Activated CD8-positive, alpha-beta memory T cell treated with anti-CD3 and anti-CD28 coated beads, Interleukin-2, amount 50 U/mL, for 1 hour (primary cell): ENCODE data around the gene ARHGAP22.
"Not testable (repeated sequence)": the region's sequence is repeated elsewhere in the genome, so short reads cannot be mapped to it uniquely, and the experiment has no call there.

ENCODE experiments used
- DNase-seq: peaks from one replicate; pipeline ENCODE4 v3.0.0-alpha.2; 2020; ENCODE audit errors: extremely low read depth

ARHGAP22 gene

DNA sequence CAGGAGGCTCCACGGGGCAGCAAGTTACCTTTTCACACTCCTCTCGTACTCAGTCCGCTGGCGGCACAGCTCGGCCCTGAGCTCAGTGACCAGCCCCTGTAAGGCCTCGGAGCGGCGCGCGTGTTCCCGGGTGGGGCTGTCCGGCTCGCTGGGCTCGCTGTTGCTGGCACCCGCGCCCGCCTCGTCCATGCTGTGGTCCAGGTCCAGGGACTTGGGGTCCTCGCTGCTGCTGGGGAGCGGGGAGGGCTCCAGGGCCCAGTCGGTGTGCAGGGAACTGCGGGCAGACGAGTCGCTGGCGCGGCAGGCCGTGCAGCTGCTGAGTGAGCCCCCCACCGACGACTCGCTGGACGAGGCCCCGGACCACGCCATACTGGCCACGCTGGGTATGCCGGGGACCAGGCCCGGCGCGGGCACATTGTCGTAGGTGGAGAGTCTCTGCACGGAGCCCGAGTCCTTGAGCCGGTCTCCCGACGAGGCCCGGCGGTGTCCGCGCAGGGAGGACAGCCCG is 154.6 kb downstream of the ARHGAP22 start:
- no peak for DNase-seq

DNA sequence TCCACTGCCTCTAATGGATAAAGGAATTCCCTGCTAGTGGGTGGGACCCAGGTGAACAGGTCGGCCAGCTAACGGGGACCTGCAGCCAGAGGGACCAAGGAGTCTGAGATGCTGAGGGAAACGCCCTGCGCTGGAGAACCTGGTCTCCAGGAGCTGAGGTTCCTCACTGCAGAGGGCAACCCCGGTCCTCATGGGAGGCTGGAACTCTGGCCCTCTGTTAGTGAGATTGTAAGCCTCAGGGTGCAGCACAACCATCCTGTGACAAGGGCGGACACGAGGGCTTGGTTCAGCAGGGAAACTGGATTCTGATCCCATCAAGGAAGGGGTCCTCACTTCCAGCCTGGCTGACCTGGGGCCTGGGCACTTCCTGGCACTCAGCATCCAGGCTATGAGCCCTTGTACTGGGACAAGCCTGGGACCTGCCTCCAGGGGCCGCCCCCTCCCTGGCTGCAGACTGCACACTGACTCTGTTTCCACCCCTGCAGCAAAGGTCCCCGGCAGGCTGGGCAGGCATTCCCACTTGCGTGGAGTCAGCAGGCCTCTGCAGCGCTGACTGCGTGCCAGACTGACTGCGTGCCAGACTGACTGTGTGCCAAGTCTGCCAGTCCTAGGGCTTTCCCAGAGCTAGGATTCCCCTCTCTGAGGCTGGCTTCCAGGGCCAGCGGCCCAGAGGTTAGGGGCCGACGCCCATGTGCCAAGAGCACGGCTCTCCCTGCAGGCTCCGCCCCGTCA is 155.2 kb downstream of the ARHGAP22 start:
- DNase-seq = no peak

DNA sequence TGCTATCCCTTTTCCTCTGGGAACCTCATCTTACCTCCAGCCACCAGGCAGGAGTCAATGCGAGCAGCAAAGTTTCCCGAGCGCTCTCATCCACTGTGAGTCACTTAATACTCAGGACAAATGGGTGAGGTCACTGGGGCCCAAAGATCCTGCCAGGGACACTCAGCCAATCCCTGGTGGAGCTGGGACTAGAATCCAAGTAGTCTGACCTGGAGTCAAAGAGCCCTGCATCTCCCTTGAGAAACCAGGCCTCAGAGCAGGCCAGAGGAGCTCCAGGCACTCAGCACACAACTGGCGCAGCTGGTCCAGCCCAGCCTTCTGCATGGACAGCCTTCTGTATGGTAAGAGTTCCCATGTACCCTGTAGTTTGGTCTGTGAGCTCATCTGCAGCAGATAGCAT is 156.1 kb downstream of the ARHGAP22 start:
- no peak for DNase-seq

DNA sequence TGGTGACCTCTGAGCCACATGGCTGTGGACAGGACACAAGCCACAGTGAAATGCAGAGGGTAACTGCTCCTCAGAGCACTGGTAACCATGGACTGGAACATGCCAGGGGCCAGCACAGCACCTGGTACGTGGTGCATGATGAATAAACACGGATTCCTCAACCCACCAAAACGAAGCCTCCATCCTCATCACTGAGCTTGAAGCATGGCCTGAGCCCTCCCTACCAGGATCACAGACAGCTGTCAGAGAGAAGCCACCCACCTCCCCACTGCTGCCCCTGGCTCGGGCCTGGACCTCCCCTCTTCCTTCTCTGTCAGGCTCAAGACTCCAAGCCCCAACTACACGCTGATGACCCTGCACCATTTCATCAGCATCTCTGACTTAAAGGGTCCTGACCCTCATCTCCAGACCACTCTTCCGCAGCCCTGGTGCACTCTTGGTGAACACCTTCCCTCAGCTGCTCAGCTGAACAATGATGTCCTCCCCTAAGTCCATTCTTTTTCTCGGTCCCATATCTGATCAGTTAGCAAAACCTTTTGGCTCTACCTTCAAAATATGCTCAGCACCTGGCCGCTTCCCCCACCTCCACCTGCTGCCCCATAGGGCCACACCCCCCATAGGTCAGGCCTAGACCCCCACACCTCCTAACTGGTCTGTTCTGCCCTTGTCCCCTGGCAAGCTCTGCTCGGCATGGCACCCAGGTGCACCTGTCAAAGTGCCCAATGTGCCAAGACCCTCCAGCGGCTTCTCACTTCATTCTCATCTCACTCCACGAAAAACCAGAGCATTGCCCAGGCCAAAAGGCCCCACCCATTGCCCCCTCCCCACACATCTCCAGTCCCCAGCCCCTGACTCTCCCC is 157.3 kb downstream of the ARHGAP22 start:
- no peak for DNase-seq

DNA sequence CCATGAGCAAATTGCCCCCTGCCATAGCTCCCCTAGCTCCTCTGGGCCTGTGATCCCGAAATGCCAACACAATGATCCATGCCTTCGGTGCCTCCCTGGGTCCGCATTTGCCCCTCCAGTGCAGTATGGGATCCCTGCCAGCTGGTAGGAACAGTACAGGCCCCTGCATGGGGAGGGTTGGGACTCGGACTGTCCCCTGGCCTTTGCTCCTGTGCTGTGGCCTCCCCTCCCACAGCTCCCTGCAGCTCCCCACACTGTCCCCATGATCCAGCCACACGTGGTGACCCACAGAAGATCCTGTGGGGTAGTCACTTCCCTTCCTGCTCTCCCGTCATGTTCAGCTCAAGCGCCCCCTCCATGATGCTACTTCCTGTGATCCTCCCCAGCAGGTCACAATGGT is 158.1 kb downstream of the ARHGAP22 start:
- no peak for DNase-seq

DNA sequence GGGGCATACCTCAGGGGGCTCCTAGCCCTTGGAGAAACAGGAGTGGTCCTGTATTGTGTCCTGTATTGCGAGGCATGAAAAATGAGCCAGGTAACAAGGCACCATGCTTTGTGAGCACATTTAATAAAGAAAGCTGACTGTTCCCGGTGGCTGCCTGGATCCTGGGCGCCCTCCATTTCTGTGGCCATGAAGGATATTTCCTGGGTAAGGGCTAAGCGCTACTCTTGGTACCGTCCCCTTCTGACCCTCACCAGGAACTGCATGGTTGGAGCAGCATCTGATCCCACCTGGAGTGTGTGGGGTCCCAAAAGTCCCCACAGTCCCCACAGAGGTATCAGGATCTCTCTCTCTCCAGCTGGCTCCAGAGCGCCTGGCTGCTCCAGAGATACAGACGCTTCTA is 158.9 kb downstream of the ARHGAP22 start:
- DNase-seq = no peak

DNA sequence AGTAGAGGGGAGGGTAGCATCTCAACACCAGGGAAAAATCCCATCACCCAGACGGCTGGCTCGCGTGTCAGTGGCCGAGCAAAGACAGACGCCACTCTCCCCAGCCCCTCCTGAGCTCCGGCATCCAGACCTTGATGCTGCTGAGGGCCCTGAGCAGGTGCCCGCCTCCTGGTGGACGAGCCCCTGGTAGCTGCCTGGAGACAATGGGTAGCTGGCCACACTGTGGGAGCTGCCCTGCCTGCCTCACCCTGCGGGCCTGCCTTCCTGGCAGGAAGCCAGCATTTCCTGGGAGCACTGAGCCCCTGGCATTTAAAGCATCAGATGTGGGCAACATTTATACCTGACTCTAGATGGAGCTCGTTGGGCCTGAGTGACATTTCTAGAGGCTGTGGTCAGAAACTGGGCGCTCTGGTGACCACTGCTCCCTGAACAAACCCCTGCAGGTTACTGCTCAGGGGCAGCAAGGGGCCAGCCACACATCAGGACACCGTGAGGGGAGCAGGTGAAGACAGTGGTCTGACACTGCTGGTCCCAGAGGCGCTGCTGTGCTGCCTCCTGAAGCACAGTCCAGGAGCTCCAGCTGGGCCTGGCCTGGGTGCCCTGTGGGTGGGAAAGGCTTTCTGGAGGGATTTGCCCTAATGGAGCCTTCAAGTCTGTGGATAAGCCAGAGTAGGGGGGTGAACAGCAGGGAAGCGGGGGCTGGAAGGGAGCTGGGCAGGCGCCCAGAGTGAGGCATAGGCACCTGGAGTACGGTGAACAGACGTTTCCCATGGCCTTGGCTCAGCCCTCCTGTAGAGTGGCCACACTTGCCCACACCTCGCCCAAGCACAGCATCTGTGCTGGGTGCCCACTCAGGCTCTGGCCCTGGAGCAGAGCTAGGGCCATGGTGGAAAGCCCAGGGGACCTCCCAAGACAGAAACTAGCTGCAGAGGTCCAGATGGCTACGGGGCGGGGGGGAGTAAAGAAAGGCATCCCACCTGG is 159.7 kb downstream of the ARHGAP22 start:
- no peak for DNase-seq

DNA sequence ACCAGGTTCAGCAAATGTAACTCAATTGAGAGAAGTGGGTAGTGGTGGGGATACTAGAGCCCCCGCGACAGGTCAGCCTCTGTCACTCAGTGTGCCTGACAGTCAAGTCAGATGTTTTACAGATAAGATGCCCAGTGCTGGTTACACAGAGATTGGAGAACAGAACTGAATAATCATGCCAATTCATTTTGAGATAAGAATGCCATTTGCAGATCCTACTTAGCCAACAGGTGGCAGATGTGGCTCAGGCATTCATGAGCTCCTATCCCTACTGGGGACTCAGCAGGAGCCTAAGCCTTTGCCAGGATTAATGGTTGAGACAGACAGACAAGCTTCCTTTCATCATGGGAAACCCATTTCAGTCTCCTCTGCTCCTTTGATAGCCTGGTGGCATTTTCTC is 160.6 kb downstream of the ARHGAP22 start:
- no peak for DNase-seq

DNA sequence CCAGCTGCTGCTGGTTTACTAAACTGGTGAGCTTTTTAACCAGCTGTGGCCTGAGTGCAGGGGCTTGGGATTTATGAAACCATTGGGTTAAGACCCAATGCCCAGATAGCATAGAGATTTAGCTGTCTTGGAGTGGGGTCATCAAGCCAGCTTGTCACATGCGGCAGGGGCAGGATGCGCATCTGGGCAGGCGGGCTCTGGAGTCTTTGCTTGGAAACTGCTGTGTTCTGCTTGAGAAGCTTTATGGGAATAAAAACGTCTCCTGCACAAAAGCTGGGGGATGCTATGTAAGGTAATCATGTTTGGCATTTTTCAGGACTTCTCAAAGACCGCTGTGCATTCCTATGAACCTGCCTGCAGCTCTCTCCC is 162.1 kb downstream of the ARHGAP22 start:
- no peak for DNase-seq

DNA sequence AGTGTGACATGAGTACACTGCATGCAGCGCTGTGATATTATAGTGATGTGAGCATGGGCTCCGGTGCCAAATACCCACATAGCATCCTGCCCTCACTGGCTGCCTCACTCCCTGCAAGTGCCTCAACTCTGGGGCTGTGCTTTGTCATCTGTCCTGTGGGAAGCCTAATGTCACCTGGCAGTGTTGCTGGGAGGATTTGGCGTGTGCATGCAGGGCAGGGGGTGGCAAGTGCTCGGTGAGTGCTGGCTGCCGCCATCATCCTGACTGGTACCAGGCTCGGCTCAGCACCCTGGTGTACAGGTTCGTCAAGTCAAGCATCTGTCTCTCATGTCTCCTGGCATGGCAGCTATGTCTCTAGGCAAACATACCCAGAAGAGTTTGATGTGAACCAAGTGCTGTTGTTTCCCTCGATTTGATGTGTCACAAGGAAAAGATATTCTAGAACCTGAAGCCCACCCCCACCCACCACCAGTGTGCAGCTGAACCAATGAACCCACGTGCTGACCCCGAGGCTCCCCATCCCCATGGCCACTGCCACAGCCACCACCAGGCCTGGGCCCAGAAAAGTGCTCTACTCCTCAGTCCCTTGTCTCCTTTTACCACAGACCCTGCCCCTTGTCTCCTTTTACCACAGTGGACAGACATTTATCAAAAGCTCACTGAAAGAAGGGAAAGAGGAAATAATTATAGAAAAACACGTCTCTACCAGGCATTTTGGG is 162.6 kb downstream of the ARHGAP22 start:
- no peak for DNase-seq

DNA sequence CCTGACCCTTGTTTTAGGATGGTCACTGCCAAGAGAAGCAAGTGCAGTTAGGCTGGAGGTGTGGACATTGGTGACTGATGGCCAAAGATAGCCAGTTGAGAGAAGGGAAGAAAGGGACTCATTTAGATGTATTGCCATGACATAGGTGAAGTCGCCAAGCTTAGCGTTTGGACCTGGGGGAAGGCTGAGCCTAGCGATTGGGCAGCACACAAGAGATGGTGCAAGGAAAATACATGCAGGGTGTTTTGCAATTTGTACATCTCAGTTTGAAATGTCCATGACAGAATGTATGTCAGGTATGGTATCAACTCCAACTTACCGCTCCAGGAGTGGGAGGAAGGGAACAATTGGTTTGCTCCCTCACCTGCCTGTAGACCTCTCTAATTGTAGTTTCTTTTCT is 164.1 kb downstream of the ARHGAP22 start:
- no peak for DNase-seq

DNA sequence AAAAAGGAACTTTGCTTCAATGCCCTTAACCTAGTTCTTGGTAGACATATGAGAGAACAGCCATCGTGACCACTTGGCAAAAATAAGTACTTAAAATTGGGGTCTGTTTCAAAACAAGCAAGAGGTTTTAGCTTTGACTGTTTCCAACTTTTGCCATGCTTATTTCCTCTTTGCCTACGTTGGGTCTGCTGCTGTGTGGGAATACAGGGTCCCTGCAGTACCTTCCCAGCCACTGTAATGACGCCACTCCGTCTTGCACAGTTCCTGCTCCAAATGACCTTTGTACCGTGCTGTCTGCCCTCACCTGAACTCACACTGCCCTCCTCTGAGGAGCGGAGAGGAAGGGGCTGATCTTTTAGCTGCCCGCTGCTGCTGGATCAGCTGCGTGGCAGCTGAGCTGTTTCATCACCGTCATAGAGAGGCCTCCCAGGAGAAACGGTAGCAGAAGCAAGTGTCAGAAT is 165.3 kb downstream of the ARHGAP22 start:
- no peak for DNase-seq

DNA sequence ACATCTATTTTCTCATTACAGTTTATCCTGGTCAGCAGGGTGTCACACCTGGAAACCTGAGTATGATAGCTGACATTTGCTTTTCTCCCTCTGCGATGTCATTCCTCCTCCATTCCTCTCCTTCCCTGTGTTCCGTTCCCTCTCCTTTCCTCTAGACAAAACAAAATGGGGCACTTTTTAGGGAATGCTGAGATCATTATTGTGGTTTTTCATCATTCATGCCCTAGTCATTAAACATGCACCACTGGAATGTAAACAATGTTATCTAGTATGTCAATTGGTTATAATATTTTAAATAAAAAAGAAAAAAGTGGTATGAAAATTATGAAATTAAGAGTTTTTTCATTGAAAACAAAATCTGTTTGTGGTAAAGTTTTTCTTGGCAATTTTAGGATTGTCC is 165.8 kb downstream of the ARHGAP22 start:
- no peak for DNase-seq

DNA sequence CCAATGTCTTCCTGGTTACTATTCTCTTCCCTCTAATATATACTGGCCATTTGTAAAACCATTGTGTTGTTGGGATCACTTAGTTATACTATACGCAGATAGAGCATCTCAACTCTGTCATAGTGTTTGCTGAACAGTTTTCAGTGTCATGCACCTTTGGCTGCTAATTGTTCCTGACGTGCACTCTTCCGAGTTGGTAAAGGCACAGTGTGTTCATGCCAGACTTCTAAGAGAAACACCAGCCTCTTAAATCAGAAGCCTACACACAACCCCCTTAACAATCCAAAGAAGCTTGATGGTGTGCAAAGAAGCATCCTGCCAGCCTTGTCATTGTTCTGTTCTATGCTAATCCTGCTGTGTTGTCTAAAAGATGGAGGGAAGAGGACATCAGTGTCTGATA is 167.3 kb downstream of the ARHGAP22 start:
- DNase-seq = no peak

DNA sequence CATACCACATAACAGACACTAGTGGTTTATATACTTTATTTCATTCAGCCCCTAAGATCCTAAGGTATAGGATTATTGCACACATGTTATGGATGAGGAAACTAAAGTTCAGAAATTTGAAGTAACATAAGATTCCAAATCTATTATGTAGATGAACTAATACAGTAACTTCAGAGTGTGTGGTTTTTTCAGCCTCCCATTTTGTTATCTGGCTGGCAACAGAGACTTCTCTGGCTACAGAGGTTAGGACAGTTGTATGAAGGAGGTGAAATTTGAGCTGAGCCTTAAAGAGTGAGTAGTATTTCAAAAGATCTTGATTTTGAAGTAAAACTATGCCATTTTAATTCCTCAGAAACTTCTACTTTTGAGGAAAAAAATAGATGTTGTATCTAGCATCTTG is 173.0 kb downstream of the ARHGAP22 start:
- no peak for DNase-seq

DNA sequence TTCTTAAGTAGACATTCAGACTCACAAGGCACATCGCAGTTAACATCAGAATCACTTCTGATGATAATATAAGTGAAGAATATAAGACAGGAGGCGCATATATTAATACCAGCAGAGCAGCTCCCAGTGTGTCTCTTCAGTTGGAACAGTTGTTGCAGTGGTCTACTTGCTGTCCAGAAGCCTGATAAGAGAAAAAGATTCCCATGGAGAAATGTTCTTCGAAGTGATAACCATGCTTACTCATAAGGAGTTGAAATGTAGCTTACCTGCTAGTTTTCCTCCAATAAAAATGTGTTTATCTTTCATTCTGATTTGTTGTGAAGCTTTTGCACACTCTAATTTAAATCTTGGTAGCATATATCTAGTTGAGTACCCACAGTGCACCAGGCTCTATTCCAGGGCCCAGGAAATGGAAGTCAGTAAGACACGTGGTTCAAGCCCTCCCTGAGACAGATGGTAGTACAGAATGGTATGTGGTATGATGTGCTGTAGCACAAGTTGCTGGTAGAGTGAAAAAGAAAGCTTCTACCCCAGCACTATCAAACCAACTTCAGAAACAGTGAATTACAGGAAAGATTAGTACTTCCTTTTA is 174.4 kb downstream of the ARHGAP22 start:
- DNase-seq = no peak

DNA sequence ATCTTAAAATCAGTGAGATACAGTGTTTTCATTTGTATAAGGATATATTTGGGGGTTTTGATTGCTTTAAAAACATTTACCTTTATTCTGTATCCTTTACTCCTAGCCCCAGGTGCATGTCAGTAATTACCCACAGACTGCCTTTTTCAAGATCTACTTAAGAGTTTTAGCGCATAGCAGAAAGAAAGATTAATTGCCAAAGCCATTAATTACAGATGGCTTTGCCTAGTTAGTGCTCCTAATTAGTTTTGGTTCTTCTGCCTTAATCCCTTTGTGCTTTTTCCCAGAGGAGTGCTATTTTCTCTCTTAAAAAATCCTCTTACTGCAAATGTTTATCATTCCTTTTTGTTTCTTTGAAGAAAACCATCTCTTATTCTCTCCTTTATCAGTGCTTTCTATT is 175.6 kb downstream of the ARHGAP22 start:
- no peak for DNase-seq

DNA sequence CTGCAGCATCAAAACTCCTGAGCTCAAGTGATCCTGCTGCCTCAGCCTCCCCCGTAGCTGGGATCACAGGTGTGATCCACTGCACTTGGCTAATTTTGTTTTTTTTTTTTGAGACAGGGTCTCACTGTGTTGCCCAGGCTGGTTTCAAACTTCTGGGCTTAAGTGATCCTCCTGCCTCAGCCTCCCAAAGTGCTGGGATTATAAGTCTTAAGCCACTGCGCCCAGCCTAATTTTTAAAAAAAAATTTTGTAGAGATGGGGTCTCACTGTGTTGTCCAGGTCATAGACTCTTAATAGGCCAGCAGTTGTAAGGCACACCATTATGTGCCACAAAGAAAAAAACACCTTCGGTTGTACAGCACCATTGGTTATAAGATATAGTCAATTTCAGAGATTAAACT is 176.0 kb downstream of the ARHGAP22 start:
- DNase-seq = no peak

DNA sequence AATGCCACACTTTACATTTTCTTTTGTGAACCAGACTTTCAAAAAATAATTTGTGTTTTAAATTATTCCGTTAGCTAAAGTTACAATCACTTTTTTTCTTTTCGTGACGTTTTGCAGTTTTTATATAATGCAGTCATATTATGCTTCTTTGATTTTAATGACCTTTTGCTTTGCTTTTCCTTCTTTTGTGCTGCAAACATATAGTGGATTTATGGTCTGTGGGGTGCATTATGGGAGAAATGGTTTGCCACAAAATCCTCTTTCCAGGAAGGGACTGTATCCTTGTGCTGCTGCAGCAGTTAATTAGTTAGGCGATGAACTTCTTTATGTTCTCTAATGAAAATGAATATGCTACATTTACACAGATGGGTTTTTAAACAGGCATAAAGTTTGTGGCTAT is 181.0 kb downstream of the ARHGAP22 start:
- DNase-seq = no peak

DNA sequence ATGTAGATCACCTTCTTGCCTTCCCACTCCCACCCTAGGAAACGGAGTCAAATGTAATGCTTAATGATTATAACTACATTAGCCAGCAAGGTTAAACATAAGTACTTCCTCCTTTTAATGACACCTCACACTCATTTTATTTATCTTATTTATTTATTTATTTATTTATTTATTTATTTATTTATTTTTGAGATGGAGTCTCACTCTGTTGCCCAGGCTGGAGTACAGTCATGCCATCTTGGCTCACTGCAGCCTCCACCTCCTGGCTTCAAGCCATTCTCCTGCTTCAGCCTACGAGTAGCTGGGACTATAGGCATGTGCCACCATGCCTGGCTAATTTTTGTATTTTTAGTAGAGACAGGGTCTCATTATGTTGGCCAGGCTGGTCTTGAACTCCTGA is 183.0 kb downstream of the ARHGAP22 start:
- DNase-seq = not testable (repeated sequence)

DNA sequence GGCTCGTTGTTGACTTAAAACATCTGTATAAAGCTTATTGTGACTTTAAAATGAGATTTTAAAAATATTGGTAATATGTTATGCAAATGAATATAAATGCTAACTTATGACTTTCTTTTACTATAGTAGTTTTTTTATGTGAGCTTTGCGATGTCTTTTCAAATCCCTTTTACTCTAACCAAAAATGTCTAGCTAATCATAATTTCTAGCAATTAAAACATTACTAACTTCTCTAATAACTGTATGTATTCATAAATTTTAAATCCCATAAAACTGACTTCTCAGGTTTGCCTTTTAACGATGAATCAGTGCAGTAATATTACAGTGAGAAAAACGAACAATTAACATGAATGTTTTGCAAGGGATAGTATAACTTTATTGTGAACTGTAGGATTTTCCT is 185.2 kb downstream of the ARHGAP22 start:
- no peak for DNase-seq
